ENCODE data around the gene IRF4.

The IRF4 gene

GRCh38 chr6:353642-354614, 37.6 kb upstream of the IRF4 start:
- DNase-seq = no peak

GRCh38 chr6:354631-355280, 36.8 kb upstream of the IRF4 start:
- DNase-seq = no peak

GRCh38 chr6:355373-356208, 36.0 kb upstream of the IRF4 start:
- no peak for DNase-seq

GRCh38 chr6:356828-357251, 34.7 kb upstream of the IRF4 start:
- no peak for DNase-seq

GRCh38 chr6:357261-357790, 34.2 kb upstream of the IRF4 start:
- DNase-seq = no peak

GRCh38 chr6:357791-358341, 33.7 kb upstream of the IRF4 start:
- DNase-seq = no peak

GRCh38 chr6:358432-358831, 33.1 kb upstream of the IRF4 start:
- no peak for DNase-seq

- no peak for DNase-seq
Measured at GRCh38 chr6:358847-359246, 32.7 kb upstream of the IRF4 start.

- no peak for DNase-seq
Measured at GRCh38 chr6:359261-360035, 32.1 kb upstream of the IRF4 start.

- no peak for DNase-seq
Measured at GRCh38 chr6:360349-360748, 31.2 kb upstream of the IRF4 start.

GRCh38 chr6:360764-361373, 30.7 kb upstream of the IRF4 start:
- no peak for DNase-seq

GRCh38 chr6:361411-362132, 30.0 kb upstream of the IRF4 start:
- no peak for DNase-seq

GRCh38 chr6:362231-362923, 29.2 kb upstream of the IRF4 start:
- DNase-seq = no peak

- no peak for DNase-seq
Measured at GRCh38 chr6:362924-363249, 28.7 kb upstream of the IRF4 start.

- DNase-seq = no peak
Measured at GRCh38 chr6:363291-363690, 28.3 kb upstream of the IRF4 start.

- no peak for DNase-seq
Measured at GRCh38 chr6:363909-364308, 27.6 kb upstream of the IRF4 start.

GRCh38 chr6:364609-365540, 26.7 kb upstream of the IRF4 start:
- no peak for DNase-seq

- no peak for DNase-seq
Measured at GRCh38 chr6:365835-366234, 25.7 kb upstream of the IRF4 start.
